HTERT RPE-1 (cell line): Measurements from ENCODE around the gene ANGPTL3.
"Not testable (repeated sequence)": the region's sequence is repeated elsewhere in the genome, so short reads cannot be mapped to it uniquely, and the experiment has no call there.

Experiments used
- in situ Hi-C: fragments of 300-500 bp; cut with MboI; formaldehyde crosslinking; loops from 4 replicates; pipeline ENCODE4 v1.14.3; 2020; ENCODE audit warnings: low sequenced_read_pairs

Gene ANGPTL3

GRCh38 chr1:62597281-62597680, at the start of gene ANGPTL3:
Gene ANGPTL3 (plus strand): TSS chr1:62597520. CDS start chr1:62597567, 47 bp downstream.
- in situ Hi-C loops = no loop called here

- in situ Hi-C loops = no loop called here
Observed at GRCh38 chr1:62561306-62561705, 36.0 kb upstream of the ANGPTL3 start.

GRCh38 chr1:62567182-62567581, 30.1 kb upstream of the ANGPTL3 start:
- in situ Hi-C loops = not testable (repeated sequence)

DNA sequence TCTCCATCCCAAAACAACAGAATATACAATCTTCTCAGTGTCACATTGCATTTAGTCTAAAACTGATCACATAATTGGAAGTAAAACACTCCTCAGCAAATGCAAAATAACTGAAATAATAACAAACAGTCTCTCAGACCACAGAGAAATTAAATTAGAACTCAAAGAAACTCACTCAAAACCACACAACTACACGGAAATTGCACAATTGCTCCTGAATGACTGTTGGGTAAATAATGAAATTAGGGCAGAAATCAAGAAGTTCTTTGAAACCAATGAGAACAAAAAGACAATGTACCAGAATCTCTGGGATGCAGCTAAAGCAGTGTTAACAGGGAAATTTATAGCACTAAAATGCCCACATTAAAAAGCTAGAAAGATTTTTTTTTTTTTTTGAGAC, 29.4 kb upstream of the ANGPTL3 start:
- in situ Hi-C loops = not testable (repeated sequence)

DNA sequence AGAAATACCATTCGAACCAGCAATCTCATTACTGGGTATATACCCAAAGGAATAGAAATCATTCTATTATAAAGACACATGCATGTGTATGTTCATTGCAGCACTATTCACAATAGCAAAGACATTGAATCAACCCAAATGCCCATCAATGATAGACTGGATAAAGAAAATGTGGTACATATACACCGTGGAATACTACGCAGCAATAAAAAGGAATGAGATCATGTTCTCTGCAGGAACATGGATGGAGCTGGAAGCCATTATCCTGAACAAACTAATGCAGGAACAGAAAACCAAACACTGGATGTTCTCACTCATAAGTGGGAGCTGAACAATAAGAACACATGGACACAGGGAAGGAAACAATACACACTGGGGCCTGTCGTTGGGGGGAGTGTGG, 25.8 kb upstream of the ANGPTL3 start:
- in situ Hi-C loops = not testable (repeated sequence)

DNA sequence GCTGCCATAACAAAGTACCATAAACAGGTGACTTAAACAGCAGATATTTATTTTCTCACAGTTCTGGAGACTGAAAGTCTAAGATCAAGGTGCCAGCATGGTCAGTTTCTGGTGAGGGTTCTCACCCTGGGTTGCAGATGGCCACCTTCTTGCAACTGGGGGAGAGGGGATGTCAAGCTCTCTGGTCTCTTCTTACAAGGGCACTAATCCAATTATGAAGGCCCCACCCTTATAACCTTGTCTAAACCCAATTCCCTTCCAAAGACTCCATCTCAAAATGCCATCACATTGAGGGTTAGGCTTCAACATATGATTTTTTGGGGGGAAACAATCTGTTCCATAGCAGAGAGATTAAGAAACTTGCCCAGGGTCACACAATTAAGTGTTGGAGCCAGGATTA, 24.8 kb upstream of the ANGPTL3 start:
- in situ Hi-C loops = no loop called here

DNA sequence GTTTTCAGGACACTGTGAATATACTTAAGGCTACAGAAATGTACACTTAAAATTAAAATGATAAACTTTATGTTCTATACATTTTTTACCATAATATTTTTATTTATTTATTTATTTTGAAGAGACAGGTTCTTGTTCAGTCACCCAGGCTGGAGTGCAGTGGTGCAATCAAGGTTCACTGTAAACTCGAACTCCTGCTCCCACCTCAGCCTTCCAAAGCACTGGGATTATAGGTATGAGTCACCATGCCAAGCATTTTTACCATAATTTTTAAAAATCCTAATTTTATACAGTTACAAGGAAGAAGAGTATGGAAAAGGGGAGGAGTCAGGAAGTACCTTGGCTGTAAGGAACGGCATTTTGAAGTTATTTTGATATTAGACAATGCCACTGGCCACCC, 23.6 kb upstream of the ANGPTL3 start:
- in situ Hi-C loops = no loop called here

- in situ Hi-C loops = no loop called here
Observed at GRCh38 chr1:62585469-62586155, 11.7 kb upstream of the ANGPTL3 start.

GRCh38 chr1:62588000-62588399, 9.3 kb upstream of the ANGPTL3 start:
- in situ Hi-C loops = no loop called here

- in situ Hi-C loops = no loop called here
Observed at GRCh38 chr1:62589321-62589720, 8.0 kb upstream of the ANGPTL3 start.

DNA sequence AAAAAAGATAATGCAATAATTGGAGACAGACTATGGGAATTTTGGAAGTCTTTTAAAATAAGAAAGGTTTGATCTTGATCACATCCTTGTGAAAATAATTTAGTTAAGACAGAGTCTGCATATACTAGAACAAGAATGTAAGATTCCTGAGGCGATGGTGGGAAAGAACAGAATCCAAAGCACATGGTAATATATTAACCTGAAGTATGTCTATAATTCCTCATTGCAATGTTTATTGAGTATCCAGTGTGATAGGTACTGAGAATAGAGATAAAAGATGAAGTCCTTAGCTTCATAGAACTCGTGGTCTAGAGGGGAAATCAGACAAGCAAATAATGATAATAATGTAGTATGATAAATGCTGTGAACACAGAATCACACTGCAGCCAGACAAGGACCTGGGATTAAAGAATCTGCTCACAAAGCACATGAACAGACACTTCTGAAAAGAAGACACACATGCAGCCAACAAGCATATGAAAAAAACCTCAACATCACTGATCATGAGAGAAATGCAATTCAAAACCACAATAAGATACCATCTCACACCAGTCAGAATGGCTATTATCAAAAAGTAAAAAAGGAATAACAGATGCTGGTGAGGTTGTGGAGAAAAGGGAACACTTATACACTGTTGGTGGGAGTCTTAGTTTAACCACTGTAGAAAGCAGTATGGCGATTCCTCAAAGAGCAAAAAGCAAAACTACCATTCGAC, 6.9 kb upstream of the ANGPTL3 start:
- in situ Hi-C loops = no loop called here

GRCh38 chr1:62590970-62591368, 6.4 kb upstream of the ANGPTL3 start:
- in situ Hi-C loops = no loop called here

DNA sequence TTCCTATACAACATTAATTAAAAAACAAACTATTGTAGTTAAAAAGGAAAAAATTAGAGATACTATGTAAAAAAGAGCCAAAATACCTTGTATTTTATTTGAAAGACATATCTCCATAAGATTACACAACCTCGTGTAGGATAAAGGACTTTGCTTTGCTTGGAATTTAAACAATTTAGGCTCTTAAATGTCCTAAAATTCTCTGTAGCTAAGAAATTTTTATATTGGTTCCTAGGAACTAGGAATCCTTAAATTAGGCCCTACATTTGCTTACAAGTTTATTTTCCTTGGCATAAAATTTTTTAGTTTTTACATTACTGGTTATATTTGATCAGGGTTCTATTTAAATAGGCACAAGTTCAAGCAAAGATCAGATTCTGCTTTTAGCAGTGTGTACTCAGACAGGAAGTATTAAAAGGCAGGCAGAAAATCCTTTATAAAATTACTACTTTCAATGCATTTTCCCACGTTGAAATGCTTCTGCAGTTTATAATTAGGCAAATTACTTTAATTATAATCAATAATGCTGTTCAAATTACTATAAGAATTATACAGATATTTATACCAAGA, 3.4 kb upstream of the ANGPTL3 start:
- in situ Hi-C loops = no loop called here

GRCh38 chr1:62595647-62596046, 1.7 kb upstream of the ANGPTL3 start:
- in situ Hi-C loops = no loop called here

DNA sequence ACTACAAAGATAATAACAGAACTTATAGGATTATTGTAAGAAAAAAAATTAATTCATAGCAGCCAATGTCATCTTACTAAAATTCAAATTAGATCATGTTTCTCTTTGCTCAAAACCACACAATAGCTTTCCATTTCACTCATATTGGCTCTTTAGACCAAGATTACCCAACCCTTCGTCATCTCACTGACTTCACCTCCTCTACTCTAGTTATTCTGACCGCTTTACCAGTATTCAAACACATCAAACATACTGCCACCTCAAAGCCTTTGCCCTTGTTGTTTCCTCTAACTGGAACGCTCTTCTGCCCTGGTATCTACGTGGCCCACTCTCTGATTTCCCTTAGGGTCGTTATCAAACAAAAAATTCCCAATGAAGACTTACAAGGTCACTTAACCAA, 1.7 kb downstream of the ANGPTL3 start:
- in situ Hi-C loops = no loop called here

- in situ Hi-C loops = no loop called here
Observed at GRCh38 chr1:62601457-62601856, 4.1 kb downstream of the ANGPTL3 start.

- in situ Hi-C loops = no loop called here
Observed at GRCh38 chr1:62608905-62609304, 11.6 kb downstream of the ANGPTL3 start.

- in situ Hi-C loops = not testable (repeated sequence)
Observed at GRCh38 chr1:62610588-62610987, 13.3 kb downstream of the ANGPTL3 start.

DNA sequence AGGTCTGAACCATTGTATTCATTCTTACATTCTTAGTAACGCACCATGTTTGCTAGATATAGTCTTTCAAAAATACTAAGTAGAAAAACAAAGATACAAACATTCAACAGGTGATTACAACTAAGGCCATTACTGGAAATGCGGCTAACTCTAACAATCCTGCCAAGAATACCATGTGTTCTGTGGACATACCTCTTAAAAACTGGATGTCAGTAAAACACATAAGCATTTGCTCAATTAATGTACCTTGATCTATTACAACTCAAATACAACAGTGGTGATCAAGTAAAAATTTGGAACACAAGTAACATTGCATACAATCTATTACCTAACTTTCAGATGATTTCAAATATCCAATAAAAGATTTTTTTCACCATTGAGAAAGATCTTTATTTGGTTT, 15.4 kb downstream of the ANGPTL3 start:
- in situ Hi-C loops = no loop called here

- in situ Hi-C loops = no loop called here
Observed at GRCh38 chr1:62613325-62613727, 16.0 kb downstream of the ANGPTL3 start.

GRCh38 chr1:62613890-62614289, 16.6 kb downstream of the ANGPTL3 start:
- in situ Hi-C loops = no loop called here

DNA sequence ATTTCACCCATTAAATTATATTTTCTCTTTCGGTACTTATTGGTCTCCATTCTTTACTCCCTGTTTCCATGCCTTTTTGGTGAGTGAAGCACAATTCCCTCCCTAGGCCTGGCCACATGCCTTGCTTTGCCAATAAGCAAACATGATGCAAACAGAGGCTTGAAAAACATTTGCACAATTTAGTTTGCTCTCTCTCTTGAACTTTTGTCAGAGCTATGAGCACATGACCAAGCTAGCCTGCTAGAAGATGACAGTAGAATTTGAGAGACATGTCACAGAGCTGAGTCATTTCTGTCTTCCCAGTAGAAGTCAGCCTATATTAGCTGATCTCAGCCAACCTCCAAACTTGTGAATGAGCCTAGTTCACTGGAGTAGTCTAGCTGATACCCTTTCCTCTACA, 24.6 kb downstream of the ANGPTL3 start:
- in situ Hi-C loops = no loop called here
